MM.1S (cell line): Measurements from ENCODE around the gene F3.

ENCODE experiments used
- EZH2 ChIP-seq: fragments of 300-600 bp; sonication (generic); optimal IDR thresholded peaks from 2 replicates; pipeline ENCODE3; 2017; ENCODE audit warnings: low read depth, mild to moderate bottlenecking, antibody characterized with exemption, low read length, mixed read lengths
- TF ChIP-seq, protein P1 (sequence below): fragments of 300-600 bp; sonication (generic); IDR thresholded peaks from 2 replicates; pipeline ENCODE4 v1.5.1; 2016; ENCODE audit warnings: antibody characterized with exemption, low read length, mixed read lengths

DNA sequence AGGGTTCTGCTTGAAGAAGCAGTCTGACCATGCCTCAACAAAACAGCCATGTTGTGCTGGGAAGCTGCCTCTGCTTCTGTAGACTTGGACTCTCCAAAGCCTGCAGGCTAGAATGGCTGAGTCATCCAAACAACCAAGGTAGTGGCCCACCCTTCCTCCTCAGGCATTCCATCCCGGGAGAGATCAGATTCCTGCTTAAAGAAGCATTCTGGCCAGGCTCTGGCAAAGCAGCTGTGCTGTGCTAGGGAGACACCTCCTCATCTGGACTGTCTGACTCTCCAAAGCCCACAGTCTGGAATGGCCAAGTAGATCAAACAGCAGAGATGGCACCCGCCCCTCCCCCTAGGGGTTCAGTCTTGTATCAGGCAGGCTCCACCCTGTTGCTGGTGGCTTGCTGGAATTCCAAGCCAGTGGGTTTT is 38.3 kb upstream of the F3 start:
- TF ChIP-seq, protein P1, sequence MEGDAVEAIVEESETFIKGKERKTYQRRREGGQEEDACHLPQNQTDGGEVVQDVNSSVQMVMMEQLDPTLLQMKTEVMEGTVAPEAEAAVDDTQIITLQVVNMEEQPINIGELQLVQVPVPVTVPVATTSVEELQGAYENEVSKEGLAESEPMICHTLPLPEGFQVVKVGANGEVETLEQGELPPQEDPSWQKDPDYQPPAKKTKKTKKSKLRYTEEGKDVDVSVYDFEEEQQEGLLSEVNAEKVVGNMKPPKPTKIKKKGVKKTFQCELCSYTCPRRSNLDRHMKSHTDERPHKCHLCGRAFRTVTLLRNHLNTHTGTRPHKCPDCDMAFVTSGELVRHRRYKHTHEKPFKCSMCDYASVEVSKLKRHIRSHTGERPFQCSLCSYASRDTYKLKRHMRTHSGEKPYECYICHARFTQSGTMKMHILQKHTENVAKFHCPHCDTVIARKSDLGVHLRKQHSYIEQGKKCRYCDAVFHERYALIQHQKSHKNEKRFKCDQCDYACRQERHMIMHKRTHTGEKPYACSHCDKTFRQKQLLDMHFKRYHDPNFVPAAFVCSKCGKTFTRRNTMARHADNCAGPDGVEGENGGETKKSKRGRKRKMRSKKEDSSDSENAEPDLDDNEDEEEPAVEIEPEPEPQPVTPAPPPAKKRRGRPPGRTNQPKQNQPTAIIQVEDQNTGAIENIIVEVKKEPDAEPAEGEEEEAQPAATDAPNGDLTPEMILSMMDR, result no peak
- no peak for TF ChIP-seq EZH2
